CD4-positive, alpha-beta T cell treated with Interferon gamma for 1 hour (primary cell): Measurements from ENCODE around the gene ART3.
A peak's percentile ranks its signal among the peaks of the same experiment; 100 is the strongest.
"Not testable (repeated sequence)": the region's sequence is repeated elsewhere in the genome, so short reads cannot be mapped to it uniquely, and the experiment has no call there.

Experiments
- DNase-seq: peaks from one replicate; pipeline ENCODE4 v3.0.0-alpha.2; 2020

Gene ART3, protein sequence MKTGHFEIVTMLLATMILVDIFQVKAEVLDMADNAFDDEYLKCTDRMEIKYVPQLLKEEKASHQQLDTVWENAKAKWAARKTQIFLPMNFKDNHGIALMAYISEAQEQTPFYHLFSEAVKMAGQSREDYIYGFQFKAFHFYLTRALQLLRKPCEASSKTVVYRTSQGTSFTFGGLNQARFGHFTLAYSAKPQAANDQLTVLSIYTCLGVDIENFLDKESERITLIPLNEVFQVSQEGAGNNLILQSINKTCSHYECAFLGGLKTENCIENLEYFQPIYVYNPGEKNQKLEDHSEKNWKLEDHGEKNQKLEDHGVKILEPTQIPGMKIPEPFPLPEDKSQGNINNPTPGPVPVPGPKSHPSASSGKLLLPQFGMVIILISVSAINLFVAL

GRCh38 chr4:76074468-76074867 is at the start of gene ART3:
ART3 (plus strand) TSS chr4:76074709; CDS start chr4:76075890, 1,181 bp downstream.
- no peak for DNase-seq

DNA sequence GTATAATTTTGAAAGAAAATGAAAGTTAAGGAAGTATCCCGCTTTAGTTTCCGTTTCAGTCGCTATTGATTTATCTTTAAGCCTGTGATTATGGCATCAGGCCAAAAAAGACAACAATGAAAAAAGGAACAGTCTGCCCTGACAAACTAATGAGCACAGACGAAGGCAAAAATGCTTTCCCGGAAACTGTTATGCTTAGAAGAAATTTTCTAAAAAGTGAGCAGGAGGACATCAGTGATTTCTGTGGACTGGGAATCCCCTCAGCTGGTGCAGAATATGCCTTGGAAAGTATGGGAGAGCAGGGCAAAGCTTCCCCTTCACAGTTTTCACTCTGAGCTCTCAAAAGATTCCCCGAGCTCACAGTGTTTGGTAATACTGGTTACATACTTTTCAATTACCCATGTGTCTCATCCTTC is 46.2 kb upstream of the ART3 start:
- DNase-seq: peak; percentile 60

DNA sequence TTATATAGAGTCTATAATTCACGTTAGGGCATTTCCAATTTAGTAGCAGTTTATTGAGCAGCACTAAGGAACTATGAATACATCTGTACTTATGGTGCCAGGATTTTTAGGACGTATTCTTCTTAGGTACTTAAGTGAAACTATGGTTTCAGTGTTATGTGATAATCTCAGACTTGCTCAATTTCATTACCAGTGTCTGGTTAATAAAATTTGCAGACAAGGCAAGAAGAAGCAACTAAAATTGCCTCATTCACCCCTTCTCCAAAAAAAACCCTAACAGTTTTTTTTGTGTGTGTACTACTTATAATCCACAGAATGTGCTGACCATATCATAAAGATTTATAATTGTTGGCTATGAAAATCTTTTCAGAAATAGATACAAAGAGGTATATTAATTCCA is 45.2 kb upstream of the ART3 start:
- DNase-seq: no peak

DNA sequence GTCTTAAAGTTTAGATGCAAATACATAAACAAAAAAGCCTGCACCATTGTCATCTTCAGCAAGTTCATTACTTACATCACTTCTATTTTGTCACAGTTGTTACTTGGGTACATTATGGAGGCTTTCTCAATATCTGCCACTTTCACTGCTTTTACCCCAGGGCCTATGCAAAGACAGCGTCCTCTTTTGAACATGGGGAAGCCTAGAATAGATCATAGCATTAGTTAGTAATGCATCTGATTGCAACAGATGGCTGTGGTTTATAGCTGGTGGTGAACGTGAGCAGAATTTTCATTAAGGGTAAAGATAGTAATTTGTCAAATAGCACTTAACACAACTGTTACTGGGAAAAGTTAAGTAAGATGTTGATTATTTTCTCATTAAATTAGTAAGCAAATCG is 39.4 kb upstream of the ART3 start:
- DNase-seq: no peak

DNA sequence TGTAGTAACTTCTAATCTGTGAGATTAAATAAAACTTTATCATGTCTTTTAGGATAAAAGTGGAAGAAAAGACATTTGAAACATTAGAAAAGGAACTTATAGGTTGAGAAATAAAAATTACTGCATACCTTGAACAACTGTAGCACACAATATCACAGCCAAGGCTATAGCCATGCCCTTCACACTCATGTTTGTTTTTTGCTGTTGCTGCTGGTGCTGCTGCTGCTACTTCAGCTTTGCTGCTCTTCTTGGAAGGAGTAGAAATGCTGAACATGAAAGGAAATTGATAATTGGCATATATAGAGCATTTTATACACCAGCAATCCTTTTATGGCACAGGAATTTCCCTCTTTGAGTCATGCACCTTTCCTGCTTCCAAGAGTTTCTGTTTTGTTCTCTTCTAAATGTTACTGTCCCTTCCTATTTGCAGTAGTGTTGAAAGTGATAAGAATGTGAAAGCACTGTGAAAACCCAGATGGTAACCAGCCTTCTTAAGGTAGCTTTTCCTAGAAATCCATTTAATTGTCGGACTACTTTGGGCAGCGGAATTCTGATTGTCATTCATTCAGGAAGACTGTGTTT is 38.6 kb upstream of the ART3 start, which contains the start of gene CXCL11:
TSS of gene CXCL11 (minus strand) at position 272 of the 582 bp plus-strand sequence. CDS start at position 189, 83 bp downstream.
- DNase-seq: no peak

DNA sequence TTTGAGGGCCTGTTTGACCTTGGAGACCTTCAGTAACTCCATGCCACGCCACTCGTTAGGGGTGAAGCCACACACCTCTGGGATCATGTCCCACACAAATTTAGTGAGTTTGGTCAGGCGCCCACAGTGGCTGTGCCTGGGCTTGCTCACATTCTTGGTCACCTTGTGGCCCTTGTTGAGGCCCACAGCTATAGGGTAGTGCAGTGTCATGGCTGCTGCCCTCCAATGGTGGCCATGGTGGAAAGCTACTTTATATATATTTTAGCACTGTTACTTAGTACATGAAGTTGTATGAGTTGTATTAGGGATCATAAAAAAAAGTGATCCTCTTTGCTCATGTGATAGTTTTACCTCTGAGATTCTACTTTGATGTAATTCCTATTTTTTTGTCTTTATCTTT is 37.7 kb upstream of the ART3 start:
- DNase-seq: no peak

DNA sequence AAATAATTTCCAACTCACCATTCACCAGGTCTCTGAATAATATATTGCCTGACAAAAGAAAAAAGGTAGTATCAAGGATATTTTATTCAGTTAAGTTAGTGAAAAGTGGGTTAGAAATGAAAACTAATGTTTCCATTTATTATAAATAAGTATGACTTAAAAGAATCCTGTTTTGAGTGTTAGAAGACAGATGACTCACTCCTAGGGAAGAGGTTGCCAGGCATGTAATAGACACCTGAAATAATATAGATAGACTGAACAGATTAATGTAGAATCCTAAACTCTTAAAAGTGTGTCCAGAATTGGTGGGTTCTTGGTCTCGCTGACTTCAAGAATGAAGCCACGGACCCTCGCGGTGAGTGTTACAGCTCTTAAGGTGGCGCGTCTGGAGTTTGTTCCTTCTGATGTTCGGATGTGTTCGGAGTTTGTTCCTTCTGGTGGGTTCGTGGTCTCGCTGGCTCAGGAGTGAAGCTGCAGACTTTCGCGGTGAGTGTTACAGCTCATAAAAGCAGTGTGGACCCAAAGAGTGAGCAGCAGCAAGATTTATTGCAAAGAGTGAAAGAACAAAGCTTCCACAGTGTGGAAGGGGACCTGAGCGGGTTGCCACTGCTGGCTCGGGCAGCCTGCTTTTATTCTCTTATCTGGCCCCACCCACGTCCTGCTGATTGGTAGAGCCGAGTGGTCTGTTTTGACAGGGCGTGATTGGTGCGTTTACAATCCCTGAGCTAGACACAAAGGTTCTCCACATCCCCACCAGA is 32.1 kb upstream of the ART3 start:
- not testable (repeated sequence) for DNase-seq

GRCh38 chr4:76043306-76043705 is 31.2 kb upstream of the ART3 start:
- DNase-seq: not testable (repeated sequence)

GRCh38 chr4:76044686-76045085 is 29.8 kb upstream of the ART3 start:
- not testable (repeated sequence) for DNase-seq

DNA sequence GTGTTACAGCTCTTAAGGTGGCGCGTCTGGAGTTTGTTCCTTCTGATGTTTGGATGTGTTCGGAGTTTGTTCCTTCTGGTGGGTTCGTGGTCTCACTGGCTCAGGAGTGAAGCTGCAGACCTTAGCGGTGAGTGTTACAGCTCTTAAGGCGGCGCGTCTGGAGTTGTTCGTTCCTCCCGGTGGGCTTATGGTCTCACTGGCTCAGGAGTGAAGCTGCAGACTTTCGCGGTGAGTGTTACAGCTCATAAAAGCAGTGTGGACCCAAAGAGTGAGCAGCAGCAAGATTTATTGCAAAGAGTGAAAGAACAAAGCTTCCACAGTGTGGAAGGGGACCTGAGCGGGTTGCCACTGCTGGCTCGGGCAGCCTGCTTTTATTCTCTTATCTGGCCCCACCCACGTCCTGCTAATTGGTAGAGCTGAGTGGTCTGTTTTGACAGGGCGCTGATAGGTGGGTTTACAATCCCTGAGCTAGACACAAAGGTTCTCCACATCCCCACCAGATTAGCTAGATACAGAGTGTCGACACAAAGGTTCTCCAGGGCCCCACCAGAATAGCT is 24.6 kb upstream of the ART3 start:
- not testable (repeated sequence) for DNase-seq

DNA sequence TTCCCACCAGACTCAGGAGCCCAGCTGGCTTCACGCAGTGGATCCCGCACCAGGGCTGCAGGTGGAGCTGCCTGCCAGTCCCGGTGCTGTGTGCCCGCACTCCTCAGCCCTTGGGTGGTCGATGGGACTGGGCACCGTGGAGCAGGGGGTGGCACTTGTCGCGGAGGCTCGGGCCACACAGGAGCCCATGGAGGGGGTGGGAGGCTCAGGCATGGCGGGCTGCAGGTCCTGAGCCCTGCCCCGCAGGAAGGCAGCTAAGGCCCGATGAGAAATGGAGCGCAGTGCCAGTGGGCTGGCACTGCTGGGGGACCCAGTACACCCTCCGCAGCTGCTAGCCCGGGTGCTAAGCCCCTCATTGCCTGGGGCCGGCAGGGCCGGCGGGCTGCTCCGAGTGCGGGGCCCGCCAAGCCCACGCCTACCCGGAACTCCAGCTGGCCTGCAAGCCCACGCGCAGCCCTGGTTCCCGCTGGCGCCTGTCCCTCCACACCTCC is 23.9 kb upstream of the ART3 start:
- DNase-seq: not testable (repeated sequence)

DNA sequence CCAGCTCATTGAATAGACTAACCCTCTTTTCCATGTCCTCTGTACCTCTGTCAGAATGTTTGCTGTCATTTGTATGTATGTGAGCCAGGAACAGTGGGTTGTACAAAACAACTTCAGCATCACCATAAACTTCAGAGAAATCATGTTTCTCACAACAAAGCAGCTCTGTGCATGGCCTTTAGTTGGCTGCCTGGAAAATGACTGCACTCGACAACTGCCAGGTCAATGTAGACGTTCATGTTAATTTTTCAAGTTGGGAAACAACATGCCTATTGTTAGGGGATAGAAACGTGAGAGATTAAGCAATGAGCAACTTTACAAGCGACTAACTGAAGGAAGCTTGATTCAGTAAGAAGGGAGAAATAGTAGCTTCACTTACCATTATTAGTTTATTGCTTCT is 20.8 kb upstream of the ART3 start:
- DNase-seq: no peak

DNA sequence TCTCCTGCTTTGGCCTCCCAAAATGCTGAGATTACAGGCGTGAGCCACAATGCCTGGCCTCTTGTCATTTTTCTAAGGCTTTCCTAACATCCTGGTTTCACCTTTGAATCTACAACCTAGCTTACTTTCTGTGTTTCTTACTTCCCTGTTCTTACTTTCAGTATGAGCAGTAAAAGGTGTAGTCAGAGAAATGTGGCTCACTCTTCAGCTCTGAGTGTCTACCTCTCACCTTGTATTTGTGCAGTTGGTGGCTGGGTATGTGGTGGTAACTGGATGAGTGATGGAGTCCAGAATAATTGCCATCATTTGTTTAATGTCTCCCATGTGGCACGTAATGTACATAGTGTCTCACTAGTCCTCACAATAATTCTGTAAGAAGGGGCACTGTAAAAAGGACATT is 19.5 kb upstream of the ART3 start:
- DNase-seq: no peak

DNA sequence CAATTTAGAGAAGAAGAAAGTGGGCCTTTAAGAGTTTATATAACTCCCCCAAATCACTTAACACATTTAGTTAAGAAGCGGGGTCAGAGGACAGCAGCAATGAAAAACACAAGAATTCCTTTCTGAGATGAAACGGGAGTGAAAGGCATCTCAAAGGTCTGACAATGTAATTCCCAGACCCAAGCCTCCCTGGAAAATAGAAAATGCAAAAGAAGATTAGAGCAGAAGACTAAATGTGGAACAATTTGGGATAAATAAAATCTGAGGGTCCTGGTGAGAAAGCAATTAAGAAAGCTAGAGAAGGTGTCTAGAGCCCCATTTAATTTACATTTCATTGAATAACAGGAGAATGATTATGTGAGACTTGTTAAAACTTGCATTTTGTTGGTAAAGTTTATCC is 19.1 kb upstream of the ART3 start:
- no peak for DNase-seq

- no peak for DNase-seq
Observed at GRCh38 chr4:76058302-76058701, 16.2 kb upstream of the ART3 start.

DNA sequence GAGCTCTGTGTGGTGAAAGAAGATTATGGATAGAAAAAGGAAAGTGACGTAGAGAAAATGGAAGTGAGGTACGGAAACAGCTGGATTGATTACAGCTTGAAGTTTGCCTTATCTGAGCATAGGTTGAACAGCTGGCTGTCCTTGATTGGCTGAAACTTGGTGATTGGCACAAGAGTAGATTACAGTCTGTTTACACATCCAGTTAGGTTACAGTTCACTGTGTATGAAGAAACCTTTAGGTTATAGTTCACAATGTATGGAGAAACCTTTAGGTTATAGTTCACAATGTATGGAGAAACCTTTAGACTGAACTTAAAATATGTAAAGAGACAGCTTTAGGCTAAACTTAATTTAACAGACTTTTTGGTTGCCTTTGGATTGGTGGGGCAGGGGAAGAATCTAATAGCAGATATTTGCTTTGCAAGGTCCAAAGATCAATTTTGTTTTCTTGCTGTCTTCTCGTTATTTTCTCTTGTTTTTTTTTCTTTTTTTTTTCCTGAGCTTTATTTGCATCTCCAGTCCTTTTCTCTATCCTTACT is 15.6 kb upstream of the ART3 start:
- no peak for DNase-seq

DNA sequence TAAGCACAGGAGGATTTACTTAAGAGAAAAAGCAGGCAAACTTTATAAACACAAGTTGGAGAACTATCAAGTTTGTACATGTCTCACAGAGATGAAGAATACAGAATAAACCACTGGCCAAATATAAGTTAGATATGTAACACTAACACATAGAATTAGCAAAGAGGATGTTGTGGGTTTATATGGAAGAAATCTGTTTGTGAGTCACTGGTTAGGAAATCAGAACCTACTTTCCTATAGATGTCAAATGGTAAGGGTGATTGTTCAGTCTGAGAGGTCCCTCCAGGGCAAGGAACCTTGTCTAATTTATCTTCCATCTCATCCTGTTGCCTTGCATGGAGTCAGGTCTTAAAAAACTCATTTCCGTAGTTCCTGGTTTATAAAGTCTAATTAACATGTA is 14.8 kb upstream of the ART3 start:
- no peak for DNase-seq

GRCh38 chr4:76060506-76060905 is 14.0 kb upstream of the ART3 start:
- no peak for DNase-seq

GRCh38 chr4:76061421-76061820 is 13.1 kb upstream of the ART3 start:
- DNase-seq: no peak

GRCh38 chr4:76061982-76062381 is 12.5 kb upstream of the ART3 start:
- no peak for DNase-seq

DNA sequence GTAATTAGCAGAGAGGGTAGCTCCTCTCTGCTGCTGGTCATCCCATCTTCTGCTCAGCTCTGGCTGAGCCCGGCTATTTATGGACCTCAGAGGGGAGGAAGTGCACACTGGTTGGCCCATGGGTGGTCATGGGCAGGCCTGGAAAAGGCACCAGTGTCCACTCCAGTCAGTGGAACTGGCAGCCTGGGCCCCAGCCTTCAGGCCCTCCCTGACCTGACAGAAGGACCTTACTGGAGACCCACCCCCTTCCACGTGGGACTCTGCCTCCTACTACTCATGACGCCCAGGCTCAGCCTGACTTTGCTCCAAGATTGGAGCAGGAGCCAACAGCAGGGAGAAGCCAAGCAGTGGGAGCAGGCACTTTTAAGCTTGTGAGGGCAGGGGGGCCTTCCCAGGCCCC is 8.0 kb upstream of the ART3 start:
- DNase-seq: no peak

DNA sequence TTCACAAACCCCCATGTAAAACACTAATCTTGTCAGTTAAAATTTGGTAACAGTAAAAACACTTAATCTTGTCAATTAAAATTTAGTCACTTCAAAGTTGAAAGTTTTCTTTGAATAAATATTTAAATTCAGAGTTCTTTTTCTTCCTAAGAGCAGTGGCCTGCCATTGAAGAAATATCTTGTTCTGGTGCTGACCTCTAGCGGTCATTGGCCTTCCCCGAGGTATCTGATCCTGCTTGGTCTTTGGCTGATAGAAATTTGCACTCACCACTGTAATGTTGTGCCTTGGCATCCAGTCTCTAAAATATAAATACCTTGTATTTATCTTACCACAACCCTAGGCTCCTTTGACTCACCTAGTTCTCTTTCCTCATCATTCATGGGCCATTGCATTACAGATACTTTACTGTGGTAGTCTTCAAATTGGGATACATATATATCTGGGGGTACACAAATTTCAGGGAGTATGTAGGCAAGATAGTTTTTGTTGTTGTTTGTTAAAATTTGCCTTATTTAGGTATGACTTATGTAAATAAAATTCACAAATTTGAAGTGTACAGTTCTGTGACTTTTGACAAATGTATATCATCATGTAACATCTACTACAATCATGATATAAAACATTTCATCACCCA is 6.7 kb upstream of the ART3 start:
- DNase-seq: peak; percentile 56

GRCh38 chr4:76072760-76073159 is 1.7 kb upstream of the ART3 start:
- DNase-seq: no peak
